ENCODE results near the gene RSAD2. TPM values are rescaled to one million over a fixed set of nuclear protein-coding genes. Genes with fewer than 3 reads are reported as not detected.

Gene RSAD2
- total RNA-seq, 1 experiment from 2014 or later, result not detected

- Mint-ChIP-seq H3K27ac (no peak overlapping the region), H3K4me3 (no peak overlapping the region), H3K4me1 (peaks cover 43% of the 10 kb centered on the region), H3K9me3 (peaks cover 14% of the 10 kb centered on the region), H3K27me3 (ENCODE audit: low read depth) (no peaks in the 10 kb centered on the region; the same call in 1 of the 2 replicates), H3K36me3 (peaks cover 2% of the 10 kb centered on the region; the same call in 1 of the 2 replicates)
- no peak for ATAC-seq
- ChIA-PET POLR2A (no interaction called here), CTCF (no interaction called here)
- DNase-seq (ENCODE audit: low spot score), result no peak
- no peak for TF ChIP-seq ZMAT4 (CRISPR knock-in tag; IDR thresholded peaks at IDR 0.05)
- no peak for TF ChIP-seq AR (CRISPR knock-in tag; IDR thresholded peaks at IDR 0.05)
- no peak for TF ChIP-seq ZNF121 (CRISPR knock-in tag; IDR thresholded peaks at IDR 0.05)
- no peak for TF ChIP-seq SMAD3 (CRISPR knock-in tag; IDR thresholded peaks at IDR 0.05; ENCODE audit: borderline replicate concordance)
- no peak for TF ChIP-seq ZNF219 (CRISPR knock-in tag; IDR thresholded peaks at IDR 0.05; ENCODE audit: borderline replicate concordance)
- TF ChIP-seq NR1H2 (CRISPR knock-in tag; IDR thresholded peaks at IDR 0.05), result no peak
- no peak for TF ChIP-seq ETV6 (CRISPR knock-in tag; IDR thresholded peaks at IDR 0.05)
- TF ChIP-seq NFATC4 (CRISPR knock-in tag; IDR thresholded peaks at IDR 0.05), result no peak
- no peak for TF ChIP-seq JAZF1 (CRISPR knock-in tag; IDR thresholded peaks at IDR 0.05)
- TF ChIP-seq MYBL2 (CRISPR knock-in tag; IDR thresholded peaks at IDR 0.05), result no peak
- no peak for TF ChIP-seq ZSCAN18 (CRISPR knock-in tag; IDR thresholded peaks at IDR 0.05)
- no peak for TF ChIP-seq E2F5 (CRISPR knock-in tag; IDR thresholded peaks at IDR 0.05)
- no peak for TF ChIP-seq SOX15 (CRISPR knock-in tag; IDR thresholded peaks at IDR 0.05)
- no peak for TF ChIP-seq ESRRA (CRISPR knock-in tag; IDR thresholded peaks at IDR 0.05; ENCODE audit: borderline replicate concordance)
- no peak for TF ChIP-seq SP1 (CRISPR knock-in tag; conservative IDR thresholded peaks at IDR 0.05)
Observed at GRCh38 chr2:6934345-6934744, 56.8 kb downstream of the RSAD2 start.

GRCh38 chr2:6934758-6935651, 57.4 kb downstream of the RSAD2 start:
- Mint-ChIP-seq H3K27ac (no peak overlapping the region), H3K27me3 (ENCODE audit: low read depth) (no peaks in the 10 kb centered on the region; the same call in 1 of the 2 replicates), H3K4me3 (no peak overlapping the region), H3K36me3 (peaks cover 2% of the 10 kb centered on the region; the same call in 1 of the 2 replicates), H3K4me1 (peaks cover 47% of the 10 kb centered on the region), H3K9me3 (peaks cover 14% of the 10 kb centered on the region)
- POLR2A ChIA-PET, result no interaction called here
- ATAC-seq, result no peak
- CTCF ChIA-PET, result interaction anchor here (1.1 kb wide), 1 partner anchor 38 kb away, joined by 3 read pairs; no protein-coding TSS in a partner anchor
- DNase-seq (ENCODE audit: low spot score), result no peak
- no peak for TF ChIP-seq GRHL2 (CRISPR knock-in tag; IDR thresholded peaks at IDR 0.05; ENCODE audit: insufficient replicate concordance, severe bottlenecking)
- no peak for TF ChIP-seq MXD4 (CRISPR knock-in tag; IDR thresholded peaks at IDR 0.05; ENCODE audit: borderline replicate concordance)
- TF ChIP-seq ETV6 (CRISPR knock-in tag; IDR thresholded peaks at IDR 0.05), result no peak
- no peak for TF ChIP-seq USF2 (CRISPR knock-in tag; IDR thresholded peaks at IDR 0.05)
- TF ChIP-seq HMGXB4 (CRISPR knock-in tag; IDR thresholded peaks at IDR 0.05), result no peak
- no peak for TF ChIP-seq ZNF416 (CRISPR knock-in tag; IDR thresholded peaks at IDR 0.05)
- no peak for TF ChIP-seq MAX (CRISPR knock-in tag; IDR thresholded peaks at IDR 0.05)
- TF ChIP-seq ERG (CRISPR knock-in tag; IDR thresholded peaks at IDR 0.05), result no peak
- no peak for TF ChIP-seq ZNF317 (CRISPR knock-in tag; IDR thresholded peaks at IDR 0.05; ENCODE audit: borderline replicate concordance, low read depth)
- no peak for TF ChIP-seq ZSCAN18 (CRISPR knock-in tag; IDR thresholded peaks at IDR 0.05)

All from WTC11 (cell line).